Prostate gland (tissue), 2 donors: ENCODE measurements around the gene FGD5. TPM values are rescaled to one million over a fixed set of nuclear protein-coding genes. Genes with fewer than 3 reads are reported as not detected.

ENCODE experiments used
- DNase-seq: peaks from one replicate; pipeline ENCODE4 v3.0.0-alpha.2; 2019; ENCODE audit warnings: low spot score
- H3K27ac ChIP-seq, 2 donors: fragments of 200-600 bp; sonication (generic); 2 replicates each; pipeline ENCODE4 v1.5.1; 2017 to 2019
- H3K27me3 ChIP-seq: fragments of 200-600 bp; sonication (generic); replicated peaks from 2 replicates; pipeline ENCODE4 v1.5.1; 2019; ENCODE audit not compliant: insufficient read depth
- H3K36me3 ChIP-seq, 2 donors: fragments of 200-600 bp; sonication (generic); 1 replicate in 1 of 2; 2 replicates in 1 of 2; pipeline versions ENCODE4 v1.5.1 to v1.8.1; 2017 to 2019
- H3K4me1 ChIP-seq: fragments of 200-600 bp; sonication (generic); replicated peaks from 2 replicates; pipeline ENCODE4 v1.5.1; 2019
- H3K4me3 ChIP-seq, 2 donors: fragments of 200-600 bp; sonication (generic); 2 replicates each; pipeline ENCODE4 v1.5.1; 2017 to 2019
- H3K9me3 ChIP-seq: fragments of 200-600 bp; sonication (generic); 2 replicates; pipeline ENCODE4 v1.5.1; 2017
- CTCF ChIP-seq, 4 experiments: fragments of 200-600 bp in 2 of 4; fragments of 450-650 bp in 2 of 4; sonication (generic) in 2 of 4; IDR thresholded peaks; 1 replicate in 3 of 4; 2 replicates in 1 of 4; pipeline ENCODE4 v1.5.1; 2016 to 2019; ENCODE audit warnings: antibody characterized with exemption in 4 of 4, mild to moderate bottlenecking in 2 of 4, moderate library complexity in 2 of 4
- POLR2A ChIP-seq: fragments of 450-650 bp; IDR thresholded peaks from one replicate; pipeline ENCODE4 v1.6.1; 2016; ENCODE audit warnings: antibody characterized with exemption, mild to moderate bottlenecking
- POLR2AphosphoS5 ChIP-seq: sonication (generic); formaldehyde crosslinking; IDR thresholded peaks from one replicate; pipeline ENCODE4 v1.6.1; 2017; ENCODE audit warnings: antibody characterized with exemption
- WGBS: methylation state at CpG from one replicate; pipeline ENCODE4 v1.1.5; 2018; 5-methylcytosine and 5-hydroxymethylcytosine counted together
- intact Hi-C: fragments of 100-400 bp; cut with DNase I; formaldehyde crosslinking; loops from one replicate; pipeline ENCODE4 v1.14.2; 2022
- total RNA-seq, 2 donors: library from RNA; depleted of rRNA; stranded (reverse); fragments of >200 nt; gene quantifications; one replicate each; pipeline ENCODE4 v1.1.0, GENCODE V29; 2016

The FGD5 gene
- total RNA-seq, 2 donors from 2014 or later: 4.5 to 15.8 TPM

- TF ChIP-seq POLR2AphosphoS5 (no peak), POLR2A (no peak), CTCF (IDR thresholded peaks at IDR 0.05) (no peak)
- no peaks in the 10 kb centered on the region for H3K9me3 ChIP-seq
- intact Hi-C loops: loop anchor here (5.0 kb wide), 1 partner anchor 88 kb away; no protein-coding TSS in a partner anchor
- no peaks in the 10 kb centered on the region for H3K4me1 ChIP-seq
- no peak overlapping the region for H3K27ac ChIP-seq
- no peaks in the 10 kb centered on the region for H3K27me3 ChIP-seq
- WGBS: 68% methylated on average over 4 of the region's 4 CpGs
- DNase-seq: no peak
- no peaks in the 10 kb centered on the region for H3K36me3 ChIP-seq
- no peak overlapping the region for H3K4me3 ChIP-seq
Measured at GRCh38 chr3:14814411-14814871, 4.3 kb upstream of the FGD5 start.

GRCh38 chr3:14816359-14816758 is 2.4 kb upstream of the FGD5 start:
- Histone ChIP-seq H3K4me3 (no peak overlapping the region), H3K27ac (no peak overlapping the region), H3K27me3 (no peaks in the 10 kb centered on the region), H3K36me3 (no peaks in the 10 kb centered on the region), H3K4me1 (no peaks in the 10 kb centered on the region), H3K9me3 (no peaks in the 10 kb centered on the region)
- intact Hi-C loops: no loop called here
- no peak for DNase-seq
- 96% methylated on average over 3 of the region's 3 CpGs for WGBS
- TF ChIP-seq POLR2AphosphoS5 (no peak), POLR2A (no peak), CTCF (IDR thresholded peaks at IDR 0.05) (no peak)

GRCh38 chr3:14819671-14820070 is 909 bp downstream of the FGD5 start:
- Histone ChIP-seq H3K4me1 (no peaks in the 10 kb centered on the region), H3K36me3 (no peaks in the 10 kb centered on the region), H3K27me3 (no peaks in the 10 kb centered on the region), H3K9me3 (no peaks in the 10 kb centered on the region), H3K4me3 (no peak overlapping the region), H3K27ac (no peak overlapping the region)
- intact Hi-C loops: no loop called here
- no peak for TF ChIP-seq CTCF (IDR thresholded peaks at IDR 0.05)
- no peak for TF ChIP-seq POLR2A
- TF ChIP-seq POLR2AphosphoS5: no peak
- DNase-seq: no peak
- WGBS: 94% methylated on average over 10 of the region's 10 CpGs

GRCh38 chr3:14820156-14820555 is 1.4 kb downstream of the FGD5 start:
- no peak overlapping the region for H3K4me3 ChIP-seq
- H3K9me3 ChIP-seq: no peaks in the 10 kb centered on the region
- no peak overlapping the region for H3K27ac ChIP-seq
- no peaks in the 10 kb centered on the region for H3K36me3 ChIP-seq
- intact Hi-C loops: no loop called here
- DNase-seq: no peak
- 97% methylated on average over 15 of the region's 17 CpGs for WGBS
- TF ChIP-seq POLR2A: no peak
- TF ChIP-seq POLR2AphosphoS5: no peak
- no peak for TF ChIP-seq CTCF (IDR thresholded peaks at IDR 0.05)
- no peaks in the 10 kb centered on the region for H3K4me1 ChIP-seq
- no peaks in the 10 kb centered on the region for H3K27me3 ChIP-seq

GRCh38 chr3:14821151-14821550 is 2.4 kb downstream of the FGD5 start:
- H3K27me3 ChIP-seq: no peaks in the 10 kb centered on the region
- H3K4me1 ChIP-seq: no peaks in the 10 kb centered on the region
- H3K9me3 ChIP-seq: no peaks in the 10 kb centered on the region
- H3K4me3 ChIP-seq: no peak overlapping the region
- no peaks in the 10 kb centered on the region for H3K36me3 ChIP-seq
- no peak for DNase-seq
- intact Hi-C loops: no loop called here
- H3K27ac ChIP-seq: no peak overlapping the region
- no peak for TF ChIP-seq POLR2AphosphoS5
- TF ChIP-seq POLR2A: no peak
- no peak for TF ChIP-seq CTCF (IDR thresholded peaks at IDR 0.05)
- 90% methylated on average over 13 of the region's 16 CpGs for WGBS
